Activated naive CD8-positive, alpha-beta T cell treated with anti-CD3 and anti-CD28 coated beads, Interleukin-2, amount 50 U/mL, for 24 hours (primary cell): Measurements from ENCODE around the gene GOLPH3L.
A peak's percentile ranks its signal among the peaks of the same experiment; 100 is the strongest.
"Not testable (repeated sequence)": the region's sequence is repeated elsewhere in the genome, so short reads cannot be mapped to it uniquely, and the experiment has no call there.

Source experiments
- ATAC-seq: fragments of 150-1000 bp; cut with Tn5 transposase; one replicate; pipeline ENCODE4 v1.10.0; 2021
- DNase-seq: peaks from one replicate; pipeline ENCODE4 v3.0.0; 2021
- H3K27ac Mint-ChIP-seq: one replicate; pipeline ENCODE4 v1.8.0; 2021; ENCODE audit warnings: mild to moderate bottlenecking, mixed read lengths
- H3K27me3 Mint-ChIP-seq: one replicate; pipeline ENCODE4 v1.8.0; 2021; ENCODE audit warnings: mixed read lengths
- H3K36me3 Mint-ChIP-seq: one replicate; pipeline ENCODE4 v1.8.0; 2021; ENCODE audit warnings: low read depth, mixed read lengths
- H3K4me1 Mint-ChIP-seq: one replicate; pipeline ENCODE4 v1.8.0; 2021; ENCODE audit warnings: mixed read lengths
- H3K4me3 Mint-ChIP-seq: one replicate; pipeline ENCODE4 v1.8.0; 2021; ENCODE audit warnings: mild to moderate bottlenecking, moderate library complexity, mixed read lengths
- H3K9me3 Mint-ChIP-seq: one replicate; pipeline ENCODE4 v1.8.0; 2021; ENCODE audit warnings: mixed read lengths

GOLPH3L gene

GRCh38 chr1:150686275-150686674 is 10.7 kb downstream of the GOLPH3L start:
- no peaks in the 10 kb centered on the region for H3K9me3 Mint-ChIP-seq
- ATAC-seq, result no peak

GRCh38 chr1:150683914-150684313 is 13.0 kb downstream of the GOLPH3L start:
- Mint-ChIP-seq H3K27ac (peak overlapping the region; percentile 26), H3K9me3 (no peaks in the 10 kb centered on the region), H3K36me3 (peaks cover 7% of the 10 kb centered on the region), H3K4me3 (no peak overlapping the region), H3K4me1 (peaks cover 12% of the 10 kb centered on the region), H3K27me3 (no peaks in the 10 kb centered on the region)
- no peak for DNase-seq
- no peak for ATAC-seq

More at GRCh38 chr1:150686275-150686674, 10.7 kb downstream of the GOLPH3L start:
- Mint-ChIP-seq H3K4me1 (peaks cover 16% of the 10 kb centered on the region), H3K27ac (no peak overlapping the region), H3K36me3 (peaks cover 6% of the 10 kb centered on the region), H3K27me3 (no peaks in the 10 kb centered on the region), H3K4me3 (no peak overlapping the region)
- DNase-seq, result no peak

- peaks cover 8% of the 10 kb centered on the region for H3K4me1 Mint-ChIP-seq
- peaks cover 4% of the 10 kb centered on the region for H3K36me3 Mint-ChIP-seq
- DNase-seq, result no peak
- no peaks in the 10 kb centered on the region for H3K9me3 Mint-ChIP-seq
- H3K4me3 Mint-ChIP-seq, result no peak overlapping the region
- H3K27me3 Mint-ChIP-seq, result no peaks in the 10 kb centered on the region
- no peak for ATAC-seq
- H3K27ac Mint-ChIP-seq, result no peak overlapping the region
Measured at GRCh38 chr1:150678988-150679387, 18.0 kb downstream of the GOLPH3L start.

- Mint-ChIP-seq H3K27ac (no peak overlapping the region), H3K4me3 (no peak overlapping the region), H3K36me3 (no peaks in the 10 kb centered on the region), H3K4me1 (peaks cover 3% of the 10 kb centered on the region), H3K27me3 (no peaks in the 10 kb centered on the region), H3K9me3 (no peaks in the 10 kb centered on the region)
- ATAC-seq, result no peak
- no peak for DNase-seq
Measured at GRCh38 chr1:150674881-150675280, 22.1 kb downstream of the GOLPH3L start.

GRCh38 chr1:150663321-150663720 is 33.6 kb downstream of the GOLPH3L start:
- DNase-seq (no peak), ATAC-seq (no peak)
- Mint-ChIP-seq H3K27me3 (no peaks in the 10 kb centered on the region), H3K4me1 (no peaks in the 10 kb centered on the region), H3K9me3 (no peaks in the 10 kb centered on the region), H3K4me3 (no peak overlapping the region), H3K27ac (no peak overlapping the region), H3K36me3 (peaks cover 7% of the 10 kb centered on the region)

GRCh38 chr1:150662811-150663210 is 34.1 kb downstream of the GOLPH3L start:
- DNase-seq, result no peak
- H3K27ac Mint-ChIP-seq, result no peak overlapping the region
- H3K36me3 Mint-ChIP-seq, result peaks cover 7% of the 10 kb centered on the region
- no peaks in the 10 kb centered on the region for H3K4me1 Mint-ChIP-seq
- no peak overlapping the region for H3K4me3 Mint-ChIP-seq
- no peaks in the 10 kb centered on the region for H3K27me3 Mint-ChIP-seq
- no peak for ATAC-seq
- no peaks in the 10 kb centered on the region for H3K9me3 Mint-ChIP-seq

- ATAC-seq (no peak), DNase-seq (no peak)
- Mint-ChIP-seq H3K27me3 (no peaks in the 10 kb centered on the region), H3K27ac (no peak overlapping the region), H3K9me3 (no peaks in the 10 kb centered on the region), H3K4me1 (no peaks in the 10 kb centered on the region), H3K36me3 (peaks cover 5% of the 10 kb centered on the region), H3K4me3 (no peak overlapping the region)
Measured at GRCh38 chr1:150661156-150661555, 35.8 kb downstream of the GOLPH3L start.

GRCh38 chr1:150660584-150660983 is 36.4 kb downstream of the GOLPH3L start:
- H3K36me3 Mint-ChIP-seq, result peaks cover 5% of the 10 kb centered on the region
- no peak overlapping the region for H3K4me3 Mint-ChIP-seq
- no peak overlapping the region for H3K27ac Mint-ChIP-seq
- H3K9me3 Mint-ChIP-seq, result no peaks in the 10 kb centered on the region
- H3K27me3 Mint-ChIP-seq, result no peaks in the 10 kb centered on the region
- ATAC-seq, result no peak
- H3K4me1 Mint-ChIP-seq, result no peaks in the 10 kb centered on the region
- DNase-seq, result no peak

GRCh38 chr1:150657064-150657463 is 39.9 kb downstream of the GOLPH3L start:
- H3K27ac Mint-ChIP-seq, H3K4me1 Mint-ChIP-seq, H3K9me3 Mint-ChIP-seq, H3K36me3 Mint-ChIP-seq, DNase-seq, H3K27me3 Mint-ChIP-seq, ATAC-seq, H3K4me3 Mint-ChIP-seq: not testable (repeated sequence)

GRCh38 chr1:150654635-150655034 is 42.3 kb downstream of the GOLPH3L start:
- not testable (repeated sequence) for ATAC-seq, H3K36me3 Mint-ChIP-seq, H3K27ac Mint-ChIP-seq, DNase-seq, H3K4me3 Mint-ChIP-seq, H3K4me1 Mint-ChIP-seq, H3K9me3 Mint-ChIP-seq, H3K27me3 Mint-ChIP-seq

- no peak overlapping the region for H3K27ac Mint-ChIP-seq
- H3K27me3 Mint-ChIP-seq, result no peaks in the 10 kb centered on the region
- H3K36me3 Mint-ChIP-seq, result peaks cover 8% of the 10 kb centered on the region
- no peaks in the 10 kb centered on the region for H3K4me1 Mint-ChIP-seq
- ATAC-seq (no peak), DNase-seq (no peak)
- H3K9me3 Mint-ChIP-seq, result no peaks in the 10 kb centered on the region
- H3K4me3 Mint-ChIP-seq, result no peak overlapping the region
Measured at GRCh38 chr1:150650193-150650592, 46.8 kb downstream of the GOLPH3L start.

- H3K27me3 Mint-ChIP-seq, result no peaks in the 10 kb centered on the region
- DNase-seq (no peak), ATAC-seq (no peak)
- no peak overlapping the region for H3K27ac Mint-ChIP-seq
- no peak overlapping the region for H3K4me3 Mint-ChIP-seq
- H3K36me3 Mint-ChIP-seq, result peaks cover 8% of the 10 kb centered on the region
- no peaks in the 10 kb centered on the region for H3K4me1 Mint-ChIP-seq
- H3K9me3 Mint-ChIP-seq, result no peaks in the 10 kb centered on the region
Measured at GRCh38 chr1:150649441-150650075, 47.4 kb downstream of the GOLPH3L start.

- DNase-seq, result no peak
- Mint-ChIP-seq H3K9me3 (no peaks in the 10 kb centered on the region), H3K27ac (no peak overlapping the region), H3K4me1 (no peaks in the 10 kb centered on the region), H3K4me3 (no peak overlapping the region), H3K27me3 (no peaks in the 10 kb centered on the region), H3K36me3 (no peaks in the 10 kb centered on the region)
- ATAC-seq, result no peak
Measured at GRCh38 chr1:150642296-150642695, 54.7 kb downstream of the GOLPH3L start.

- not testable (repeated sequence) for H3K4me3 Mint-ChIP-seq, H3K27me3 Mint-ChIP-seq, H3K27ac Mint-ChIP-seq, ATAC-seq, H3K36me3 Mint-ChIP-seq, H3K9me3 Mint-ChIP-seq, H3K4me1 Mint-ChIP-seq, DNase-seq
Measured at GRCh38 chr1:150641126-150641815, 55.7 kb downstream of the GOLPH3L start.

GRCh38 chr1:150638430-150638829 is 58.5 kb downstream of the GOLPH3L start:
- not testable (repeated sequence) for H3K4me3 Mint-ChIP-seq, ATAC-seq, H3K36me3 Mint-ChIP-seq

More at GRCh38 chr1:150638430-150638829, 58.5 kb downstream of the GOLPH3L start:
- H3K27me3 Mint-ChIP-seq, H3K4me1 Mint-ChIP-seq, DNase-seq, H3K9me3 Mint-ChIP-seq, H3K27ac Mint-ChIP-seq: not testable (repeated sequence)
